Chondrocyte (in vitro differentiated cells): ENCODE results near the gene DHH. TPM values are rescaled to one million over a fixed set of nuclear protein-coding genes. Genes with fewer than 3 reads are reported as not detected.
"Not testable (repeated sequence)": the region's sequence is repeated elsewhere in the genome, so short reads cannot be mapped to it uniquely, and the experiment has no call there.

Source experiments
- DNase-seq: peaks from one replicate; pipeline ENCODE4 v3.0.0; 2021; ENCODE audit warnings: mixed read lengths, low spot score
- H3K27ac Mint-ChIP-seq: one replicate; pipeline ENCODE4 v1.8.0; 2021; ENCODE audit warnings: mild to moderate bottlenecking, moderate library complexity, mixed read lengths; ENCODE audit not compliant: unreplicated experiment
- H3K27me3 Mint-ChIP-seq: 2 replicates; pipeline ENCODE4 v1.8.0; 2021; ENCODE audit warnings: low read depth, mixed read lengths
- H3K36me3 Mint-ChIP-seq: 2 replicates; pipeline ENCODE4 v1.8.0; 2021; ENCODE audit warnings: low read depth, mixed read lengths
- H3K4me1 Mint-ChIP-seq: 2 replicates; pipeline ENCODE4 v1.8.0; 2021; ENCODE audit warnings: low read depth, mild to moderate bottlenecking, mixed read lengths
- H3K4me3 Mint-ChIP-seq: one replicate; pipeline ENCODE4 v1.8.0; 2021; ENCODE audit warnings: mild to moderate bottlenecking, moderate library complexity, mixed read lengths; ENCODE audit not compliant: unreplicated experiment
- H3K9me3 Mint-ChIP-seq: 2 replicates; pipeline ENCODE4 v1.8.0; 2021; ENCODE audit warnings: low read depth, mixed read lengths
- CTCF ChIP-seq: fragments of 200-600 bp; sonication (generic); IDR thresholded peaks from 2 replicates; pipeline ENCODE4 v1.5.0; 2021; ENCODE audit warnings: antibody characterized with exemption, mild to moderate bottlenecking, moderate library complexity
- long read RNA-seq: library from polyadenylated mRNA; stranded (forward); transcript quantifications from one replicate; pipeline ENCODE4 v2.0.0, GENCODE V29; 2021
- total RNA-seq: library from RNA; stranded (reverse); gene quantifications from 3 replicates; pipeline ENCODE4 v1.2.1, GENCODE V29; 2021

The DHH gene
- total RNA-seq: 0.07 TPM in 1 of 3 replicates, not detected in the others
- long read RNA-seq: 0 reads

GRCh38 chr12:49094160-49094974, at the start of gene DHH:
DHH (minus strand) TSS chr12:49094801; CDS start chr12:49094512, 289 bp downstream.
- DNase-seq: no peak
- H3K27ac Mint-ChIP-seq: no peak within 1 kb of the TSS
- TF ChIP-seq CTCF: no peak
- no peak within 1 kb of the TSS for H3K4me3 Mint-ChIP-seq
- peaks cover 16% of the 10 kb centered on the region for H3K36me3 Mint-ChIP-seq
- H3K27me3 Mint-ChIP-seq: peaks cover 26% of the 10 kb centered on the region
- peaks cover 28% of the 10 kb centered on the region for H3K4me1 Mint-ChIP-seq
- H3K9me3 Mint-ChIP-seq: no peaks in the 10 kb centered on the region

- H3K4me1 Mint-ChIP-seq: no peaks in the 10 kb centered on the region
- no peak overlapping the region for H3K4me3 Mint-ChIP-seq
- no peaks in the 10 kb centered on the region for H3K9me3 Mint-ChIP-seq
- DNase-seq: no peak
- no peak for TF ChIP-seq CTCF
- H3K27me3 Mint-ChIP-seq: no peaks in the 10 kb centered on the region
- no peak overlapping the region for H3K27ac Mint-ChIP-seq
- H3K36me3 Mint-ChIP-seq: peaks cover 2% of the 10 kb centered on the region
These were observed 49.8 kb upstream of the DHH start for GRCh38 chr12:49144384-49144783.

GRCh38 chr12:49138999-49139398, 44.4 kb upstream of the DHH start:
- TF ChIP-seq CTCF: no peak
- no peak for DNase-seq
- no peaks in the 10 kb centered on the region for H3K4me1 Mint-ChIP-seq
- H3K36me3 Mint-ChIP-seq: no peaks in the 10 kb centered on the region
- no peak overlapping the region for H3K27ac Mint-ChIP-seq
- no peak overlapping the region for H3K4me3 Mint-ChIP-seq
- no peaks in the 10 kb centered on the region for H3K27me3 Mint-ChIP-seq
- no peaks in the 10 kb centered on the region for H3K9me3 Mint-ChIP-seq

GRCh38 chr12:49138587-49138986, 44.0 kb upstream of the DHH start:
- Mint-ChIP-seq H3K4me3 (no peak overlapping the region), H3K4me1 (peaks cover 2% of the 10 kb centered on the region)
- no peak for TF ChIP-seq CTCF

GRCh38 chr12:49137476-49137875, 42.9 kb upstream of the DHH start:
- H3K9me3 Mint-ChIP-seq: no peaks in the 10 kb centered on the region
- H3K4me1 Mint-ChIP-seq: peaks cover 12% of the 10 kb centered on the region
- H3K27me3 Mint-ChIP-seq: no peaks in the 10 kb centered on the region
- no peak for TF ChIP-seq CTCF
- H3K4me3 Mint-ChIP-seq: no peak overlapping the region
- H3K27ac Mint-ChIP-seq: no peak overlapping the region
- no peaks in the 10 kb centered on the region for H3K36me3 Mint-ChIP-seq
- DNase-seq: no peak

More at GRCh38 chr12:49138587-49138986, 44.0 kb upstream of the DHH start:
- DNase-seq: no peak
- Mint-ChIP-seq H3K27ac (no peak overlapping the region), H3K27me3 (no peaks in the 10 kb centered on the region), H3K9me3 (no peaks in the 10 kb centered on the region), H3K36me3 (no peaks in the 10 kb centered on the region)

GRCh38 chr12:49136997-49137396, 42.4 kb upstream of the DHH start:
- H3K4me3 Mint-ChIP-seq, H3K9me3 Mint-ChIP-seq, H3K27ac Mint-ChIP-seq, H3K27me3 Mint-ChIP-seq, DNase-seq, H3K36me3 Mint-ChIP-seq: not testable (repeated sequence)
- H3K4me1 Mint-ChIP-seq: peaks cover 17% of the 10 kb centered on the region
